Stimulated activated CD4-positive, alpha-beta T cell treated with anti-CD3 and anti-CD28 coated beads, Interleukin-12 subunit alpha, Interleukin-12 subunit beta, amount 100 ng/mL, for 48 hours (primary cell): ENCODE measurements around the gene RERE.

Experiments
- DNase-seq, 3 donors: peaks; one replicate each; pipeline ENCODE4 v3.0.0-alpha.2; 2020; ENCODE audit warnings: low read depth in 2 of 3, low spot score in 1 of 3

Gene RERE

DNA sequence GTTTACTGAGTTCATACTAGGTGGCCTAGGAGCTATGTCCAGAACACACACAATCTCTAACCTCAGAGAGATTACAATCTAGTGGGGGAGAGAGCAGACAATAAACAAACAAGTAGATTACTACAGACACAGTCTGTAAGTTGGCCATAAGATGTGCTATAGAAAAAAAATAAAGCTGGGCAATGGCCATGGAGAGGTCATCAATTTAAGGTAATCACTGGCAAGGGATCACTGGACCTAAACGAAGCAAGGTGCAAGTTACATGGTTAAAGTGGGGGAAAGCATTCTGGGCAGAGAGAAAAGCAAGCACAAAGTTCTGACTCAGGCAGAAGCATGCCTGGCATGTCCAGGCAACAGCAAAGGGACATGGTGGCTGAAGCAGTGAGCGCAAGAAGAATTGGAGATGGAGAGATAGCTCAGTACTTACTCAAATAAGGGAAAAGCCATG is 147.0 kb downstream of the RERE start:
- DNase-seq: no peak

DNA sequence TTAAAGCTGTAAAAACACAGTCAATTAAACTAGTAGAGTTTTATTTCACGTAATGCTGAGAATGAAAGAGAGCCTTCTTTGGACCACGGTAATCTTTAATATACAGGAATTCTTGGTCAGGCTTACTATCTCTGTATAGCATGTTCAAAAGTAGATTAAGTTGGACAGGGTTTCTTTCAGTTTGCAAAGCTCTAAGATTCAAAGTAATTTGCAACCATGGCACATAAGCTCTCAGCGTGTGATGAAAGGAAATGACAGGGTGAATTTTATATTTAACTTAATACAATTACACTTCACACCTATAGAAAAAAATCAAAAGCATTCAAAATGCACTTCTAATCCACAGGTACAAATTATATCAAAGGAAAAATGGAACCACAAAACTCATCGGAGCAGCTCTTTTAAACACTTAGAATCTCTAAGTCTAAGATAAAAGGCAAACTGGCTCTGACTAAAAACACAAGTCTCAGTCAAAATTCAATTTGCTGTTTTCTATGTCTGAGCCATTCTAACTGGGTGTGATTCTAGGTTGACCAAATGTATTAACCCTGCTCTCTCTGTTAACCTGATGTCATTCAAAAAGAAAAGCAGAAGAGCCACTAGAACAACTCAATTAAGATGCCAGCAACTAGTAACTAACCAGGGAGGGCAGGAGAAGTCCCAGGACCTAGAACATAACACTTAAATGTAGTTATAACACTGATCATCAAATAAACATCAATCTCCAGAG is 147.7 kb downstream of the RERE start:
- DNase-seq: no peak

- DNase-seq: no peak
Measured at GRCh38 chr1:8667869-8668594, 149.4 kb downstream of the RERE start.

DNA sequence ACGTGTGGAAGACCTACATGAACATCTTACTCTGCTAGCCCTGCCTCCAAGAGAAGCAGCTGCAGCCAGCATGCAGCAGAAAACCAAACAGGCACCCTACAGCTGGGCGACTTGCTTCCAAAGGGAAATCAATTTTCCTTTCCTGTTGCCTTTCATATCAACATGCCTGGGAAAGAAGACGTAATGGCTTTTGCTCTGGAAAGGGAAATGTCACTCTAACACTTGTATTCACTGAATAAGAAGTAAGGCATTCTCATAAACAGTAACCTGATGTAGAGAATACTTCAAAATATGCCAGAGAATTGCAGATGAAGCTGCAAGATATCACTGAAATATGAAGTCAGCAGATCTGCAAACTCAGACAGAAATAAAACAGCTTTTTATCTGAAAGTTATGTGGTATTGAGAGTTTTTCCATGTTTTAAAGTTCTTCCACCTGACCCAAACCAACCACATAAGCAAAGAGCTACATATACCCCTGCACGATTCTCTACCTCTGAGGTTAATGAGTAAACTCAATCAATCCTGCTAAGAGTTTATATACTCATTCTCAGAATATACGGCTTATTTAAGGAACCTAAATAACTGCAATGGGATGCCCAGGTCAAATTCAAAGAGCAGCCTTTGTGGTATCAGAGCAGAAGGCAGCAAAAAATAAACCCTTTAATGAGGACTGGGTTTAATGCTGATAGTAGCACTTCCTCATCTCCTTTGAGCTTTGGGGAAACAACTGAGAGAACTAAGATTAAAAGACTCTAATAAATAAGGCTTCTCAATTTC is 150.9 kb downstream of the RERE start:
- DNase-seq: no peak

DNA sequence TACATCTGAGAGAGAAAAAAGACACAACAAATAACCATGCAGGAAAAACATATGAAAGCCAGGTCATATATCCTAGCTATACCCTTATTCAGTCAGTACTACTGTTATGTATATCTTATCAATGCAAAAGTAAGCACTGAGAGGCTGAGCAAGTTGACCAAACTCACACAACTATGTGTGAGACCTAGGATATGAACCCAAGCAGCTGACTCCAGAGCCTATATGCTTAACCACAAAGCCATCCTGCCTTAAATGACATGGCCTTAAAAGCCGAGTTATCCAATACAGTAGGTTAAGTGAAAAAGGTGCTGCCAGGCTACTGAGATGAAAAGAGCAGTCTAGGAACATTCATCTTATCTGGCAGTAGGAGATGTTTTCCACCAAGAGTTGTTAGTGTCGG is 151.6 kb downstream of the RERE start:
- DNase-seq: no peak

DNA sequence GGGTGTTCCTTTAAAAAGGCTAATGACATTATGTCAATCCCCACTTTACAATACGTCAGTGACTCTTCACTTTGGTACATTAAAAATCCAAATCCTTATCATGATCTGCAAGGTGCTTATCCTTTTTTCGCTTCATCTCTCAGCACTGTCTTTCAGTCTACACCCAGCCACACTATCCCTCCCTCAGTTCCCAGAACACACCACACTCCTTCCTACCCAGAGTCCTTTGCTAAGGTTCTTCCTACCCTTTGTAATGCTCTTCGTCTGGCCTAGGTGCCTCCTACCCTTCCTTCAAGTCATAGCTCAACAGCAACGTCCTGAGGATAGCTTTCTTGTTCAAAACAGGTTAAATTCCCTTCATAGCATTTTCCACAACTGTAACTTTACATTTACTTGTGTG is 152.6 kb downstream of the RERE start:
- DNase-seq: no peak

GRCh38 chr1:8663915-8664329 is 153.5 kb downstream of the RERE start:
- DNase-seq: no peak

DNA sequence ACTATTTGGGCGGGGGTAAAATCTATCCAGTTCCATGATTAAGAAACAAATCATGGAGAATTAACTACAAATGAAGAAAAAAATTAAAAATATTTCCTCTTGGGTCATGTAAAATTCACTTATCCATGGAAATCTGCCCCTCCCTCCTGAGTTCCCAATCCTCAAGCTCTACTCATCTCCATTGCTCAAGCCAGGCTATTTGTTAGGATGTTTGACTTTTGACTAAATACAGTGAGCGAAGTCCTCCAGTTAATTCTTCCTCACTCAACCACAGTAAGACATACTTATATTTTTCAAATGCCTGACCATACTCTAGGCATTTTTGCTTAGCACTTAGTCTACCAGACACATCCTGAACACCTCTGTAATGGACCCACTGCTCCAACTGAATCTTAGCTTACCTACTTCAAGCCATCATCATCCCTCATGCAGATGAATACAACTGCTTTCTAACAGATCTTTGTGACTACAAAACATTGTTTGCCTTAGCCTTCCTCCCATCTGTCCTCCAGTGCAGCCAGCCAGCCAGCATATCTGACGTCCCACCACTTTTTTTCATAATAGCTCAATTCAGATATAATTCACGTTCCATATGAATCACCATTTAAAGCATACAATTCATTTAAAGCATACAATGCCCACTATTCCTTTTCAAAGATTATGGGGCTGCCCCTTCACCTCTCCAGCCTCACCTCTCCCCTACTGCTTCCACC is 154.2 kb downstream of the RERE start:
- no peak for DNase-seq

DNA sequence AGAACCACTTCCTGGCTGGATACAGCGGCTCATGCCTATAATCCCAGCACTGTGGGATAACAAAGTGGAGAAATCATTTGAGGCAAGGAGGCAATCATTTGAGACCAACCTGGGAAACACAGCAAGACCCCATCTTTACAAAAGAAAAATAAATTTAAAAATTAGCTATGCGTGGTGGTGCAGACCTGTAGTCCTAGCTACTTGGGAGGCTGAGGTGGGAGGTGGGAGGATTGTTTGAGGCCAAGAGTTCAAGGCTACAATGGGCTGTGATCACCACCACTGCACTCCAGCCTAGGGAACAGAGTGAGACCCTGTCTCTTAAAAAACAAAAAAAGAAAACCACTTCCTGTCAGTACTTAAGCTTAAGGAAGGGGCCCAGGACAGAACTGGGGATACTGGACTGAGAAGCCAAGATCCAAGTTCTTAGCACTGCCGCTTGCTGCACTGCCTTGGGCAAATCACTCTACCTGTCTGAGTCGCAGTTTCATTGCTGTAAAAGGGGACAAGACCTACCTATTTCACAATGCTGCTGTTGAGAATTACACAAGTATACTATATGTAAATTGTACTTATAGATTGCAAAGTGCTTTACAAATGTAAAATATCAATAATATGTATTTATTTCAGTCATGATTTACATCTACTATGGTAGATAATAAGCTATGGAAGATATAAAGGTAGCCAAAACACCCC is 154.9 kb downstream of the RERE start:
- no peak for DNase-seq

- peak in 2 of 3 donors; percentile 13 to 26 for DNase-seq
Measured at GRCh38 chr1:8661185-8662110, 156.0 kb downstream of the RERE start.

GRCh38 chr1:8660411-8660828 is 157.0 kb downstream of the RERE start:
- DNase-seq: no peak

- DNase-seq: no peak
Measured at GRCh38 chr1:8659593-8659992, 157.8 kb downstream of the RERE start.

GRCh38 chr1:8653878-8654277 is 163.6 kb downstream of the RERE start:
- DNase-seq: no peak

GRCh38 chr1:8652467-8653046 is 164.9 kb downstream of the RERE start:
- no peak for DNase-seq

DNA sequence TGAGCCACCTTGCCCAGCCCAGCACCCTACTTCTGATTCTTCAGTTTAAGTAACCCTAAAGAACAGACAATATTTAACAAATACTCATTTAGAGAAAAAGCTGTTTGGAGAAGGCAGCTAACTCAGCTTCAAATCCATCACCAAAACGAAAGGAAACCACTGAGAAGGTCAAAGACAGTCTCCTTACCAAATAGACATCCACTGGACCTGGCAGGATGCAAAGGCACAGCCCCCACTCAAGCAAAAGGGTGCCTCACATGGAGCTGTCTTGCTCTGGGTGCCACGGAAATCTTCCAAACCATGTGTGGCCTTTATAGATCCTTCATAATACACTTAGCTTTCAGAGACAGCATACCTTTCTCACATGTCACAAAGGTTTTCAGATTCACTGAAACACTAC is 165.5 kb downstream of the RERE start:
- DNase-seq: no peak

- DNase-seq: no peak
Measured at GRCh38 chr1:8651236-8651890, 166.1 kb downstream of the RERE start.

DNA sequence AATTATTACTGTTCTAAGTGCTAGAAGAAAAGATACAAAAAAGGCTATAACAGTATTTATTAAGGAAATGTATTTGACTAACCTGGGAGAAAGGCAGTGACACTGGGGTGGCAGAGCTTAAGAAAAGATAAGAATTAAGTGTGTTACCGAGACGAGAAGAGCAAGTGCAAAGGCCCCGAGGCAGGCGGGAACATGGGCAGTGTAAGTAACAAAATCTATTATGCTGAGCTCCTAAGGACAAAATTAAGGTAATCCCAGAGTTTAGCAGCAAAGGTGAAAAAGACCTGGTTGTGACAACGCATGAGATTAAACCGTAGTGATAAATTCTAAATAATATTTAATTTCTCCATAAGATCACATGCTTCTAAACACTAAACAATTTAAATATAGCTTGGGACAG is 167.6 kb downstream of the RERE start:
- DNase-seq: no peak

DNA sequence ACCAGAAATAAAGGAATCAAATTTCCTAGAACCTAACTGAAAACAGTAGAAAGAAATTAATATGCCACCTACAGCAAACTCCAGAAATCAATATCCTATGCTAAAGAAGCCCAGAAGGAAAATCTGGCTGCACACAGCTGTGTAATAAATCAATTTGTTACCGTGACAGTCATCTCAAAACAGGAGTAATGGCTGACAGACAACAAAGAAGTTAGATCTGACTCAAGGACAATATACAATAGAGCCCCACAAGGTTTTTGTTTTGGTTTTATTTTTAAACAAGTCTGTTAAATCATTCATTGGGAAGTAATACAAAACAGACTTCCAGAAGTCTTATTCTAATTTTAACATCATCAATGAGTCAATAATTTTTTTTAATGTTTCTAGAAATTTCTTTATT is 168.4 kb downstream of the RERE start:
- no peak for DNase-seq

- DNase-seq: no peak
Measured at GRCh38 chr1:8646996-8647395, 170.4 kb downstream of the RERE start.
